HCT116 (cell line): ENCODE measurements around the gene ZNF692. TPM values are rescaled to one million over a fixed set of nuclear protein-coding genes. Genes with fewer than 3 reads are reported as not detected.

Source experiments
- ATAC-seq: fragments of 200-7000 bp; cut with Tn5 transposase; 2 replicates; pipeline ENCODE4 v1.9.1; 2020; ENCODE audit warnings: mild to moderate bottlenecking, moderate library complexity
- BruUV-seq: library from RNA; stranded (reverse); fragments of 400-500 nt; replicated peaks from 2 replicates; lab custom pipeline; 2021; lab: Mats Ljungman, UMichigan
- CTCF ChIA-PET: fragments of 300-600 bp; sonication (Branson Sonifier 250); formaldehyde crosslinking; loops from one replicate; lab custom pipeline; 2021; ENCODE audit warnings: antibody characterized with exemption; lab: Charles Lee
- POLR2A ChIA-PET: fragments of 300-600, 350-600 bp; sonication (Branson Sonifier 250); formaldehyde crosslinking; loops from one replicate; lab custom pipeline; 2021; ENCODE audit warnings: antibody characterized with exemption; lab: Charles Lee
- RAD21 ChIA-PET, 2 experiments: fragments of 300-600 bp; sonication (Branson Sonifier 250); formaldehyde crosslinking; loops; one replicate each; lab custom pipeline; 2023; ENCODE audit warnings: low total read pairs in 2 of 2; ENCODE audit not compliant: uncharacterized antibody in 2 of 2, unreplicated experiment in 2 of 2, low non-redundant PET in 1 of 2; lab: Charles Lee
- DNase-seq: peaks from one replicate; pipeline ENCODE4 v3.0.0-alpha.2; 2010; ENCODE audit warnings: low read depth, low spot score
- H2AFZ ChIP-seq: fragments of 200-600 bp; shearing (Covaris generic), sonication (generic); 2 replicates; pipeline ENCODE4 v1.6.1; 2017; ENCODE audit warnings: low read depth, mixed run types, mixed read lengths, antibody characterized with exemption, low read length; ENCODE audit not compliant: poor library complexity, severe bottlenecking
- H3K27ac ChIP-seq: 2 replicates; pipeline ENCODE4 v1.5.1; 2012; ENCODE audit warnings: low read depth, low read length
- H3K27me3 ChIP-seq: fragments of 200-600 bp; sonication (generic); 2 replicates; pipeline ENCODE4 v1.6.1; 2016; ENCODE audit warnings: mixed run types, low read length, mixed read lengths; ENCODE audit not compliant: insufficient read depth
- H3K36me3 ChIP-seq, 2 experiments: fragments of 200-500 bp in 1 of 2; fragments of 200-600 bp in 1 of 2; sonication (Bioruptor generic) in 1 of 2; sonication (generic) in 1 of 2; 2 replicates each; pipeline versions ENCODE4 v1.5.1 to v1.6.1; 2014 to 2016; ENCODE audit warnings: low read length in 2 of 2, inconsistent platforms in 1 of 2, mixed read lengths in 1 of 2, mixed run types in 1 of 2; ENCODE audit not compliant: insufficient read depth in 2 of 2, control insufficient read depth in 1 of 2
- H3K4me1 ChIP-seq, 2 experiments: fragments of 200-600 bp in 1 of 2; sonication (generic) in 1 of 2; 2 replicates each; pipeline versions ENCODE4 v1.5.1 to v1.6.1; 2012 to 2017; ENCODE audit warnings: low read length in 2 of 2, inconsistent platforms in 1 of 2, mild to moderate bottlenecking in 1 of 2, mixed read lengths in 1 of 2, mixed run types in 1 of 2, moderate library complexity in 1 of 2; ENCODE audit not compliant: insufficient read depth in 2 of 2, control insufficient read depth in 1 of 2
- H3K4me2 ChIP-seq: fragments of 200-600 bp; sonication (generic); 2 replicates; pipeline ENCODE4 v1.6.1; 2017; ENCODE audit warnings: mixed run types, low read length, mixed read lengths
- H3K4me3 ChIP-seq, 2 experiments: fragments of 200-600 bp in 1 of 2; sonication (generic) in 1 of 2; replicated peaks in 1 of 2; 2 replicates each; pipeline ENCODE4 v1.5.1; 2011 to 2016; ENCODE audit warnings: low read length in 2 of 2, control low read depth in 1 of 2, low read depth in 1 of 2, mild to moderate bottlenecking in 1 of 2, mixed read lengths in 1 of 2, mixed run types in 1 of 2
- H3K79me2 ChIP-seq: fragments of 200-600 bp; sonication (generic); 2 replicates; pipeline ENCODE4 v1.6.1; 2017; ENCODE audit warnings: mild to moderate bottlenecking, mixed run types, low read length, moderate library complexity, mixed read lengths; ENCODE audit not compliant: insufficient read depth
- H3K9ac ChIP-seq: fragments of 200-600 bp; sonication (generic); 2 replicates; pipeline ENCODE4 v1.6.1; 2016; ENCODE audit warnings: low read length, mixed read lengths
- H3K9me2 ChIP-seq: fragments of 200-600 bp; sonication (generic), shearing (Covaris generic); 2 replicates; pipeline ENCODE4 v1.6.1; 2017; ENCODE audit warnings: mixed run types, mild to moderate bottlenecking, moderate library complexity; ENCODE audit not compliant: insufficient read depth
- H3K9me3 ChIP-seq, 2 experiments: fragments of 200-500 bp in 1 of 2; fragments of 200-600 bp in 1 of 2; sonication (Bioruptor generic) in 1 of 2; sonication (generic) in 1 of 2; 2 replicates each; pipeline ENCODE4 v1.6.1; 2014 to 2017; ENCODE audit warnings: low read length in 2 of 2, mixed read lengths in 2 of 2, inconsistent platforms in 1 of 2, low read depth in 1 of 2, mild to moderate bottlenecking in 1 of 2, mixed run types in 1 of 2, moderate library complexity in 1 of 2; ENCODE audit not compliant: control insufficient read depth in 1 of 2, insufficient read depth in 1 of 2
- H4K20me1 ChIP-seq: fragments of 200-600 bp; sonication (generic), shearing (Covaris generic); 2 replicates; pipeline ENCODE4 v1.6.1; 2017; ENCODE audit warnings: mixed run types, mild to moderate bottlenecking, moderate library complexity; ENCODE audit not compliant: insufficient read depth
- CBX3 ChIP-seq: IDR thresholded peaks from 2 replicates; pipeline ENCODE4 v1.6.1; 2012; ENCODE audit warnings: low read depth
- CEBPB ChIP-seq: IDR thresholded peaks from 2 replicates; pipeline ENCODE4 v1.6.1; 2012; ENCODE audit warnings: low read depth
- EGR1 ChIP-seq: IDR thresholded peaks from 2 replicates; pipeline ENCODE4 v1.6.1; 2012; ENCODE audit warnings: low read depth
- EZH2 ChIP-seq: fragments of 200-600 bp; sonication (generic); IDR thresholded peaks from 2 replicates; pipeline ENCODE4 v1.6.1; 2017; ENCODE audit warnings: antibody characterized with exemption, mixed run types
- FOSL1 ChIP-seq: IDR thresholded peaks from 2 replicates; pipeline ENCODE4 v1.6.1; 2012; ENCODE audit warnings: low read depth
- JUND ChIP-seq: IDR thresholded peaks from 2 replicates; pipeline ENCODE4 v1.6.1; 2012
- POLR2AphosphoS5 ChIP-seq: IDR thresholded peaks from 2 replicates; pipeline ENCODE4 v1.6.1; 2011; ENCODE audit warnings: mild to moderate bottlenecking, low read depth, low read length, moderate library complexity
- RAD21 ChIP-seq: IDR thresholded peaks from 2 replicates; pipeline ENCODE4 v1.6.1; 2012; ENCODE audit warnings: low read depth, mild to moderate bottlenecking
- SIN3A ChIP-seq: IDR thresholded peaks from 2 replicates; pipeline ENCODE4 v1.6.1; 2012; ENCODE audit warnings: low read depth
- SRF ChIP-seq: IDR thresholded peaks from 2 replicates; pipeline ENCODE4 v1.6.1; 2012; ENCODE audit warnings: low read depth
- YY1 ChIP-seq: IDR thresholded peaks from 2 replicates; pipeline ENCODE4 v1.6.1; 2011; ENCODE audit warnings: low read length, low read depth, moderate library complexity, mild to moderate bottlenecking; ENCODE audit not compliant: insufficient replicate concordance; ENCODE audit errors: extremely low read depth
- intact Hi-C: fragments of 100-400 bp; cut with micrococcal nuclease; formaldehyde crosslinking; loops from 2 replicates; pipeline ENCODE4 v1.10.0; 2022
- total RNA-seq: library from RNA; stranded (reverse); gene quantifications from one replicate; pipeline ENCODE4 v1.2.1, GENCODE V29; 2021; ENCODE audit not compliant: unreplicated experiment
- TF ChIP-seq, protein P1 (sequence below): IDR thresholded peaks from 2 replicates; pipeline ENCODE4 v1.6.1; 2012
- TF ChIP-seq, protein P2 (sequence below): IDR thresholded peaks from 2 replicates; pipeline ENCODE4 v1.6.1; 2011; ENCODE audit warnings: mild to moderate bottlenecking, low read length, moderate library complexity; ENCODE audit not compliant: insufficient replicate concordance; ENCODE audit errors: extremely low read depth
- TF ChIP-seq, protein P3 (sequence below): IDR thresholded peaks from 2 replicates; pipeline ENCODE4 v1.6.1; 2012; ENCODE audit warnings: low read depth
- TF ChIP-seq, protein P4 (sequence below): IDR thresholded peaks from 2 replicates; pipeline ENCODE4 v1.6.1; 2012

ZNF692 gene
- total RNA-seq, 1 experiment from 2014 or later = 76.2 TPM

DNA sequence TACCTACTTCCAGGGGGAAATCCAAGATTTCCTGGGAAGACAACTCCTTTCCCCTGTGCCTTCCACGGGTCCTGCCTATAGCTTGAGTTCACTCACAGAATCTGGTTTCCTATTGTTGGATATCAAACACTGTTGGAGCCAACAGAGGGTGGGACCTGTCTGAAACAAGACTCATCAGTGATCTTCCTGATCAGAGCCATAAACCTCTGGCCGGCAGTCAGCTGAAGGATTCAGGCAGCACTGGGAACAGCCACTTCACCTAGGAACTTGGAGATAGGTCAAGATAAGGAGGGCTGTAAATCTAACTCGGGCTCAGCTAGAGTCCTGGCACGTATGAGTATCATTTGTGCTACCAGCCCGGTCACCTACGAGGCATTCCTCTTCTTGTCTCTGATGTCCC is 56.4 kb downstream of the ZNF692 start:
- no peak overlapping the region for H3K27ac ChIP-seq
- intact Hi-C loops = no loop called here
- no peaks in the 10 kb centered on the region for H3K79me2 ChIP-seq
- ChIA-PET CTCF (no interaction called here), POLR2A (no interaction called here), RAD21 (no interaction called here)
- H3K9ac ChIP-seq = no peak overlapping the region
- no peaks in the 10 kb centered on the region for H3K27me3 ChIP-seq
- no peak overlapping the region for H2AFZ ChIP-seq
- DNase-seq = no peak
- H3K4me3 ChIP-seq = no peak overlapping the region
- no TSS peak for BruUV-seq
- TF ChIP-seq, protein P1, sequence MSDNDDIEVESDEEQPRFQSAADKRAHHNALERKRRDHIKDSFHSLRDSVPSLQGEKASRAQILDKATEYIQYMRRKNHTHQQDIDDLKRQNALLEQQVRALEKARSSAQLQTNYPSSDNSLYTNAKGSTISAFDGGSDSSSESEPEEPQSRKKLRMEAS = no peak
- H3K9me2 ChIP-seq = no peaks in the 10 kb centered on the region
- no peaks in the 10 kb centered on the region for H4K20me1 ChIP-seq
- no peaks in the 10 kb centered on the region for H3K4me1 ChIP-seq
- no peak for ATAC-seq
- no peaks in the 10 kb centered on the region for H3K9me3 ChIP-seq
- H3K4me2 ChIP-seq = no peak overlapping the region
- no peaks in the 10 kb centered on the region for H3K36me3 ChIP-seq

DNA sequence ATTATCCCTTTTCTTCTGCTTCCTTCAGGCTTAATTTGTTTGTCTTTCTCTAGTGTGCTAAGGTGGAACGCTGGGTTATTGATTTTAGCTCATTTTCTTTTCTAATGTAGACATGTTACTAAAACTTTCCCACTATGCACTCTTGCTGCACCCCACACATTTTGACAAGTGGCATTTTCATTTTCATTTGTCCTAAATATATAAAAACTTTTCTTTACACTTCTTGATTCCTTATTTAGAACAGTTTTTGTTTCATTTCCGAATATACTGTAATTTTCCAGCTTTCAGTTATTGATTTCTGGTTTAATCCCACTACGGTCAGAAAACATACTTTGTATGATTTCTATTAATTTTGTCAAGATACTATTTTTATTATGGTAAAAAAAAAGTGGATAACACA is 58.4 kb downstream of the ZNF692 start:
- Histone ChIP-seq H3K4me2 (no peak overlapping the region), H3K27me3 (no peaks in the 10 kb centered on the region), H3K9me2 (no peaks in the 10 kb centered on the region), H3K9me3 (no peaks in the 10 kb centered on the region), H3K4me1 (no peaks in the 10 kb centered on the region), H3K79me2 (no peaks in the 10 kb centered on the region), H3K27ac (no peak overlapping the region), H2AFZ (no peak overlapping the region), H4K20me1 (no peaks in the 10 kb centered on the region), H3K9ac (no peak overlapping the region), H3K4me3 (no peak overlapping the region), H3K36me3 (no peaks in the 10 kb centered on the region)
- intact Hi-C loops = no loop called here
- DNase-seq (no peak), ATAC-seq (no peak)
- ChIA-PET RAD21 (no interaction called here), CTCF (no interaction called here), POLR2A (no interaction called here)
- no TSS peak for BruUV-seq
- TF ChIP-seq YY1 (no peak), JUND (no peak), SIN3A (no peak), RAD21 (no peak), FOSL1 (no peak), CBX3 (no peak), CEBPB (no peak), EGR1 (no peak), EZH2 (no peak), SRF (no peak), POLR2AphosphoS5 (no peak)
- TF ChIP-seq, protein P2, sequence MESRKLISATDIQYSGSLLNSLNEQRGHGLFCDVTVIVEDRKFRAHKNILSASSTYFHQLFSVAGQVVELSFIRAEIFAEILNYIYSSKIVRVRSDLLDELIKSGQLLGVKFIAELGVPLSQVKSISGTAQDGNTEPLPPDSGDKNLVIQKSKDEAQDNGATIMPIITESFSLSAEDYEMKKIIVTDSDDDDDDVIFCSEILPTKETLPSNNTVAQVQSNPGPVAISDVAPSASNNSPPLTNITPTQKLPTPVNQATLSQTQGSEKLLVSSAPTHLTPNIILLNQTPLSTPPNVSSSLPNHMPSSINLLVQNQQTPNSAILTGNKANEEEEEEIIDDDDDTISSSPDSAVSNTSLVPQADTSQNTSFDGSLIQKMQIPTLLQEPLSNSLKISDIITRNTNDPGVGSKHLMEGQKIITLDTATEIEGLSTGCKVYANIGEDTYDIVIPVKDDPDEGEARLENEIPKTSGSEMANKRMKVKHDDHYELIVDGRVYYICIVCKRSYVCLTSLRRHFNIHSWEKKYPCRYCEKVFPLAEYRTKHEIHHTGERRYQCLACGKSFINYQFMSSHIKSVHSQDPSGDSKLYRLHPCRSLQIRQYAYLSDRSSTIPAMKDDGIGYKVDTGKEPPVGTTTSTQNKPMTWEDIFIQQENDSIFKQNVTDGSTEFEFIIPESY = no peak
- TF ChIP-seq, protein P3, sequence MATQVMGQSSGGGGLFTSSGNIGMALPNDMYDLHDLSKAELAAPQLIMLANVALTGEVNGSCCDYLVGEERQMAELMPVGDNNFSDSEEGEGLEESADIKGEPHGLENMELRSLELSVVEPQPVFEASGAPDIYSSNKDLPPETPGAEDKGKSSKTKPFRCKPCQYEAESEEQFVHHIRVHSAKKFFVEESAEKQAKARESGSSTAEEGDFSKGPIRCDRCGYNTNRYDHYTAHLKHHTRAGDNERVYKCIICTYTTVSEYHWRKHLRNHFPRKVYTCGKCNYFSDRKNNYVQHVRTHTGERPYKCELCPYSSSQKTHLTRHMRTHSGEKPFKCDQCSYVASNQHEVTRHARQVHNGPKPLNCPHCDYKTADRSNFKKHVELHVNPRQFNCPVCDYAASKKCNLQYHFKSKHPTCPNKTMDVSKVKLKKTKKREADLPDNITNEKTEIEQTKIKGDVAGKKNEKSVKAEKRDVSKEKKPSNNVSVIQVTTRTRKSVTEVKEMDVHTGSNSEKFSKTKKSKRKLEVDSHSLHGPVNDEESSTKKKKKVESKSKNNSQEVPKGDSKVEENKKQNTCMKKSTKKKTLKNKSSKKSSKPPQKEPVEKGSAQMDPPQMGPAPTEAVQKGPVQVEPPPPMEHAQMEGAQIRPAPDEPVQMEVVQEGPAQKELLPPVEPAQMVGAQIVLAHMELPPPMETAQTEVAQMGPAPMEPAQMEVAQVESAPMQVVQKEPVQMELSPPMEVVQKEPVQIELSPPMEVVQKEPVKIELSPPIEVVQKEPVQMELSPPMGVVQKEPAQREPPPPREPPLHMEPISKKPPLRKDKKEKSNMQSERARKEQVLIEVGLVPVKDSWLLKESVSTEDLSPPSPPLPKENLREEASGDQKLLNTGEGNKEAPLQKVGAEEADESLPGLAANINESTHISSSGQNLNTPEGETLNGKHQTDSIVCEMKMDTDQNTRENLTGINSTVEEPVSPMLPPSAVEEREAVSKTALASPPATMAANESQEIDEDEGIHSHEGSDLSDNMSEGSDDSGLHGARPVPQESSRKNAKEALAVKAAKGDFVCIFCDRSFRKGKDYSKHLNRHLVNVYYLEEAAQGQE = no peak
- TF ChIP-seq, protein P1 = no peak
- TF ChIP-seq, protein P4, sequence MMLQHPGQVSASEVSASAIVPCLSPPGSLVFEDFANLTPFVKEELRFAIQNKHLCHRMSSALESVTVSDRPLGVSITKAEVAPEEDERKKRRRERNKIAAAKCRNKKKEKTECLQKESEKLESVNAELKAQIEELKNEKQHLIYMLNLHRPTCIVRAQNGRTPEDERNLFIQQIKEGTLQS = no peak
